GM21367 (cell line): ENCODE measurements around the gene FAM72B.
"Not testable (repeated sequence)": the region's sequence is repeated elsewhere in the genome, so short reads cannot be mapped to it uniquely, and the experiment has no call there.

Experiments used
- ATAC-seq: cut with Tn5 transposase; IDR thresholded peaks from one replicate; pipeline ENCODE4 v1.9.1; 2021; ENCODE audit not compliant: unreplicated experiment

Gene FAM72B

DNA sequence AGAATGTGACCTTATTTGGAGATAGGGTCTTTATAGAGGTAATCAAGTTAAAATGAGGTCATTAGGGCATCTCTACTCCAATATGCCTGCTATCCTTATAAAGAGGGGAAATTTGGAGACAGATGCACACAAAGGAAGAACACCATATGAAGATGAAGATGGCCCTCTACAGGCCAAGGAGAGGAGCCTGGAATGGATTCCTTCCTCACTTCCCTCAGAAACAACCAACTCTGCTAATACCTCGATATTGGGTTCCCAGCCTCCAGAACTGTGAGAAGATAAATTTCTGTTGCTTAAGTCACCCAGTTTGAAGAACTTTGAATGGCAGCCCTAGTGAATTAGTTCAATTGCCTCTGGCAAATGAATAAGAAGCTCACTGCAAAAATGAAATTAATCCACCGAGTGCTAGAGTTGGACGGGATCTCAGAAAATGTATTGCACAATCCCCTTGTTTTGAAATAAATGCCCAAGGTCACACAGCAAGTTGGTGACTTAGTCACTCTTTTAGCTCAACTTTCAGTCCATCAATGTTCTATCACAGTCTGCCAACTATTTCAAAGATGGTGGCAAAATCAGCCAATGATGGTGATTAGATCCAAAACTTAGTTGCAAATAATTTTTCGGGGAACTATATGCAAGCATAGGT, 27.1 kb downstream of the FAM72B start:
- ATAC-seq: not testable (repeated sequence)

DNA sequence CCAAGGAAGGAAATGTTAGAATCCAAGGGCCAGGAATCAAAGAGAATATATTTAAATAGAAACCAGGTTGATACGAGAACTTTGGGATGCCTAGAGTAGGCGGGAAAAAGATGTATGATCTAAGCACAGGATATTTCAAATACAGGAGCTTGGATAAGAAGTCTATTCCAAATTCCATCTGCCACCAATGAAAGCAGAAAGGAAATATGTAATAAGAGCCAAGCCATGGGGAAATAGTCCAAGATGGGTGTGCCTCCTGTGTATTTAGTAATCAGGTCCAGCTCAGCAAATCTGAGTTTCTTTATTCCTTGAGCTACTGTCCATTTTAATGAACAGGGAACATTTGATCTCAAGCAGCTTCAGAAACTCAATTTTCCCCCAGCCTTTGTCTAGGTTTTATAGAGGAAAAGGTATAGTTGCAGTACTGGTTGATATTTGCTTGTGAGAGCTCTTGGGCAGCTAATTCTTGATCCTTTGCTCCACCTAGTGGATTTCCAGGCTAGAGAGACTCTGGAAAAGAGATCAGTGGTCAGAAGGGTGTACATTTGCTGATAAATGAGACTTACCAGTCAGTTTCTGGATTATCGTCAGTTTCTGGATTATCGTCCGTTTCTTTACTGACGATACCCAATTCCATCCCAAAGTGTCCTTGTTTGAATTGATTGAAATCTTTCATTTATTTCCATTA, 28.3 kb downstream of the FAM72B start:
- ATAC-seq: not testable (repeated sequence)

DNA sequence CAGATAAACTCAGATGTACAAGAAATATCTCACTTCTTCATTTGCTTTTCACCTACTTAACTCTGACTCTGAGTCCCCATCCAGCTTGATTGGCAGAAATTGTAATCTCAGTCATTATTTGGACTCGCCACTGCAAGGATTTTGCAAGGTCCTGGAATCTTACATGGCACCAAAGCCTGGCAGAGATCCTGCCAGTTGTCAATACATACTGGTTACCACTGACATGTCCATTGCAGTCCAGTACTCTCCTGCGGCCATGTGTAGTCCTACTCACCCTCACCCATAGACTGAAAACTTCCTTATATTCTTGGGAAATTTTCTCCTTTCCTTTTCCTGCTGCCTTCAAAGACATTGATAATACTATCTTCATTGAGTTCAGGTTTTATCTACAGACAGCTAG, 29.3 kb downstream of the FAM72B start:
- not testable (repeated sequence) for ATAC-seq

DNA sequence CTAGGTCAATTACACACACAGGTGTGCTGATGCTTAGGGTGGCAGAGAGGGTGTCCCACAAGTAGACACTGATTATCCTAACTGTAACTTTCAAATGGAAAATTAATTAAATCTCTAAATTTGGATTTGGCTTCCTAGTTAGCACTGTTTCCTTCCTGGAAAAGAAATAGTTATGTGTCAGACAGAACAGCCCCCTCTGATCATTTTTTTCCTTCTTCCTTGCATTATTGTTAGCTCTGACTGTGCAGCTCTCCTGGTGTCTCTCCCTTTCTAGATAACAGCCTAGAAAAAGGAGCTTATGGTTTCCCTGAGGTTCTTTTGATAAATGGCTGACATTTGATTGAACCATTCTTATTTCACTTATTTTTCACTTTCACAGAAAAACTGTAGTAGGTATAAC, 31.4 kb downstream of the FAM72B start:
- not testable (repeated sequence) for ATAC-seq

DNA sequence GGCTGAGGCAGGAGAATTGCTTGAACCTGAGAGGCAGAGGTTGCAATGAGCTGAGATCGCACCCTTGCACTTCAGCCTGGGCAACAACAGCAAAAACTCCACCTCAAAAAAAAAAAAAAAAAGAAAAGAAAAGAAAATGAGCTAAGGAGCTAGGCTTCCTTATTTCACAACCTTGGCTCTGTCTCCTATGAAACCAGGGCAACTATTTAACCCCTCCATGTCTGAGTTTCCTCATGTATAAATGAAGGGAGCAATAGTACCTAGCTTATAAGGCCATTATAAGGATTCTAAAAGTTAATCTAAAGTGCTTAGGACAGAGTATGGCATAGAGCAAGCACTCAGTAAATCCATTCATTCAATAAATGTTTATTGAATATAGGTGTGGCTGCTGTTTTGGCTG, 32.8 kb downstream of the FAM72B start:
- ATAC-seq: not testable (repeated sequence)

DNA sequence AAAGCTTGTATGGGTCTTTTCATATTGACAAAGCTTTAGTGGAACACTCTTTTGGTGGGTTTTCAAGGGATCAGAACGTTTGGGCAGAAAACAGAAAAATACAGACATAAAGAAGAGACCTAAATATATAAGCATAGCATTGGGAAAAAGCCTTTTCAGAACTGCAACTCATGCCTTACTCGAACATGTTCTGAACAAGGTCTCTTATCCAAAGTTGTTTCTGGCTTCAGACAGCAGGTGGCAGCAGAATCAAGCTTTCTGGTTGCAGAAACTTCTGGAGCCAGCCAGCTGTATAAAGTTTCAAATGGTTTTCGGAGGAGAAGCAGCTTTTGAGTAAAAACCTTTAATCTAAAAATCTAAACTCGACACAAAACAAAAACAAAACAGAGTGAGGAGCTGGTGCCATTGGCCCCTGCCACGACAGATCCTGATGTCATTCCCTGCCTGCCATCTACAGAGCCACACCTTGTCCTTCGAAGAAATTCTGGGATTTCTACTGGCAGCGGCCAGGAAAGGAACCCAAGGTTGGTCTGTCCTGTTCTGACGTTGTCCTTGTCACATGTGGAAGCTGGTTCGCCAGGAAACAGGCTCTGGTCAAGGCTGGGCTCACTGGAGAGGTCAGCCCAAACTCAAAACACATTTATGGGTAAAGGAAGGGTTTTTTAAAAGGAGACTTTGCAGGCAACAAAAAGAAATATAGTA, 35.5 kb downstream of the FAM72B start:
- ATAC-seq: not testable (repeated sequence)

DNA sequence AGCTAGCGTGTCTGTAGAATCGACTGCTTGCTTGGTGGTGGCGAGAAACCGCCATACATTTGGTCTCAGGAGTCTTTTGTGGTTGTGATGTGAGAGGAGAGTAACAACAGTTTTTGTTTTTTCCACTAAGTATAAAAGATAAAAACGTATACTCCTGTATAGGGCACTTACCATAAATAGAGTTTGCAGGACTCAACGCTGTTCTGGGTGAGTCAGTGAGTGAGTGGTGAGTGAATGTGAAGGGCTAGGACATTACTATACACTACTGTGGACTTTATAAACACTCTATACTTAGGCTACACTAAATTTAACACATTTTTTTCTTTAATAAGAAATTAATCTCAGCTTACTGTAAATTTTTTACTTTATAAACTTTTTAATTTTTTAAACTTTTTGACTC, 43.7 kb downstream of the FAM72B start:
- ATAC-seq: not testable (repeated sequence)

DNA sequence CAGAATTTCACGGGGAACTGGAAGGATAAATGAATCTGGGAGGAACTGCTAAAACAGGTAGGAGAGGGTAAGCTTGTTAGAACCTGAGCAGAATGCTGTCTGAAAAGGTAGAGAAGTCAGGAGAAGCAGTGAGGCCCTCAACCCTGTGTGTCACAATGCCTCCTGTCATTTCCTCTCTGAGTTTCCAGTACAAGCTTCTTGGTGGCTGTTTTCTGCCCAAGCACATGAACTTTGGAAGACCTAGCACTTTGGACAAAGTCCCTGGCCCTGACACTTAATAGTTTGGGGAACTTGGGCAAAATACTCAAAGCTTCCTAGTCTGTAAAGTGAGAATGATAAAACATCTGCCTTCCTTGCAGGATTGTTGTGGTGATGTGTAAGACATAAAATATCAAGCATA, 52.6 kb downstream of the FAM72B start:
- ATAC-seq: not testable (repeated sequence)

DNA sequence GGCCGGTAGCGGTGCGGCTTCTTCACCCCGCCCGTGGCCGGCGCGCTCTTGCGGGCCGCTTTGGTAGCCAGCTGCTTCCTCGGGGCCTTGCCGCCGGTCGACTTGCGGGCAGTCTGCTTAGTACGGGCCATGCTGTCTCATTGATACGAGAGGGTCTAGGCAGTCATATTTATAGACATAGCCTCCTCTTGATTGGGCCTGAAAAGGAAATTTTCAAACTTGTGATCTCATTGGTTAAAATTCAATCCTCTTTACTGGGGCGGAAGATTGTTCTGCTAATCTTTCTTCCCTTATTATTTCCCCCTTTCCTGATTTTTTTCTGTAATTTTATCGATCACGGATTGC, 65.7 kb downstream of the FAM72B start:
- ATAC-seq: not testable (repeated sequence)
